ENCODE measurements around the gene EFNA3.
A peak's percentile ranks its signal among the peaks of the same experiment; 100 is the strongest.

The EFNA3 gene

DNA sequence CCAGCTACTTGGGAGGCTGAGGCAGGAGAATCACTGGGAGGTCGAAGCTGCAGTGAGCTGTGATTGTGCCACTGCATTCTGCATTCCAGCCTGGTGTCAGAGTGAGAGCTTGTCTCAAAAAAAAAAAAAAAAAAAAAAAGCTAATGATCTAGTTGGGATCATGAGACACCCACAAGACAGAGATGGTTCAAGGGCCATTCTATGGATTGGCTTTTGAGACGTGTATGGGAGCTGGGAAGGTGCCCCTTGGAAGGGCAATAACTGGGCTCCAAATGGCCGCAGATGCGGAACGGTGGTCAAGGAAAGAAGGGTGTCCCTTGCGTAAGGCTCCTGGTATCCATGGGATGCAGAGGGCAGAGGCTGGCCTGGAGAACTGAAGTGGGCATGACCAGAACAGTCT, 34.3 kb upstream of the EFNA3 start:
- Histone ChIP-seq H2AFZ (ENCODE audit: low read depth, low read length) (no peak overlapping the region), H2AK5ac (ENCODE audit: low read length, severe bottlenecking) (no peak overlapping the region), H2BK5ac (ENCODE audit: low read depth, low read length, poor library complexity, severe bottlenecking) (no peak overlapping the region), H3K4me3 (ENCODE audit: insufficient read depth in 1 of 2, low read depth in 1 of 2, low read length in 2 of 2) (no peak overlapping the region), H2BK12ac (ENCODE audit: low read length in 2 of 2) (peak overlapping the region in 1 of 2 experiments; percentile 59), H2BK15ac (ENCODE audit: low read depth, poor library complexity, severe bottlenecking) (no peak overlapping the region), H2BK120ac (ENCODE audit: low read depth, low read length) (no peak overlapping the region), H3K9ac (ENCODE audit: low read length) (peak overlapping the region; percentile 11), H3K14ac (ENCODE audit: low read length in 2 of 2) (no peak overlapping the region), H3K4ac (ENCODE audit: low read depth in 1 of 2, low read length in 2 of 2) (no peak overlapping the region), H3K4me1 (ENCODE audit: control insufficient read depth, insufficient read depth, low read depth, low read length) (peaks cover 15% of the 10 kb centered on the region), H3K9me3 (ENCODE audit: control insufficient read depth, low read length) (no peaks in the 10 kb centered on the region), H3K27me3 (ENCODE audit: control insufficient read depth in 1 of 2, insufficient read depth in 1 of 2, low read length in 2 of 2) (peaks cover 0 to 10% of the 10 kb centered on the region in 2 experiments), H3K23ac (ENCODE audit: low read length in 2 of 2) (no peak overlapping the region), H4K91ac (ENCODE audit: low read length) (no peak overlapping the region), H3K27ac (ENCODE audit: low read length, poor library complexity, severe bottlenecking) (no peak overlapping the region), H3K18ac (ENCODE audit: low read depth in 1 of 2, low read length in 2 of 2) (peak overlapping the region in 1 of 2 experiments; percentile 34), H3K4me2 (ENCODE audit: low read length, poor library complexity, severe bottlenecking) (no peak overlapping the region), H4K8ac (ENCODE audit: low read length) (no peak overlapping the region), H3K79me1 (replicated peaks; ENCODE audit: low read length, poor library complexity, severe bottlenecking) (no peaks in the 10 kb centered on the region), H3K36me3 (ENCODE audit: control insufficient read depth in 1 of 2, insufficient read depth in 2 of 2, low read depth in 1 of 2, low read length in 2 of 2) (no peaks in the 10 kb centered on the region)
- DNase-seq, result no peak
- 93% methylated on average over 6 of the region's 6 CpGs for whole genome bisulfite sequencing

DNA sequence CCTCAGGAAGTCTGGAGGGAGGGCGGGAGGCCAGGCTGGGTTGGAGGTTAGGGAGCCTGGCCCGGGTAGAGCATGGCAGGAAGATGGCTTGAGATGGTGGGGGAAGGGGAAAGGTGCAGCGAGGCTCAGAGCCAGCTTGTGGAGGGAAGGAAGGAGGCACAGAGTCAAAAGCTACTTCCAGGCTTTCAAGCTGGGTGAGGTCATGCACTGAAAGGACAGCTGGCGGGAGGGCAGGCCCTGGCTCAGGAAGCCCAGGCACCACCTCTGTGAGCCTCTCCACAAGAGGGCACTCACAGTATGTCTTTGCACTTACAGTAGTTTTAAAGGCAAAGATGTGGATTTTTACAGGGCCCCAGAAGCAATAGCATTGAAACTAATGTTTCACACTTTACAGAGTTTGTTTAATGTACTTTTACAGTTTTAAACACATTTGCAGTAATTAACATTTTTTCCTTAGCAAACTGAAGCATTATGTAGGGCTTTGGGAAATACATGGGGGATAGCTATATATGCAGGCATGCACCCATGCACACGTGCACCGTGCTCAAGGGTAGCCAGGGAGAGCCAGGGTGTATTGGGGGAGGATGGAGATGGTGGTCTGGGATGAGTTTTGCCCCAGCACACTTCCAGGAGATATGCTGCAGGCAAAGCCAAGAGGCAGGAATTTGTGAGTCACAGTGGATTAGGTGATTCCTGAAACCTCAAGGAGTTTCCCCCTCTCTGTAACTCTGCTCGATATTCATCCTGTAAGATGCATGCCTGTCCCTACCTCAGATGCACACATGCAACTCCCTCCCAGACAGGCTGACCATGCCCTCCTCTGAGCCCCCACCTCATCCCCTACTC, 33.6 kb upstream of the EFNA3 start:
- peak; percentile 86 for DNase-seq
- no peak overlapping the region for H2BK120ac ChIP-seq (ENCODE audit: low read depth, low read length)
- peak overlapping the region in 1 of 2 experiments; percentile 24 for H3K4ac ChIP-seq (ENCODE audit: low read depth in 1 of 2, low read length in 2 of 2)
- H3K4me1 ChIP-seq (ENCODE audit: control insufficient read depth, insufficient read depth, low read depth, low read length), result peaks cover 18% of the 10 kb centered on the region
- H2BK5ac ChIP-seq (ENCODE audit: low read depth, low read length, poor library complexity, severe bottlenecking), result no peak overlapping the region
- H3K9ac ChIP-seq (ENCODE audit: low read length), result peak overlapping the region; percentile 26
- H2AFZ ChIP-seq (ENCODE audit: low read depth, low read length), result peak overlapping the region; percentile 46
- peak overlapping the region in 1 of 2 experiments; percentile 59 for H2BK12ac ChIP-seq (ENCODE audit: low read length in 2 of 2)
- H4K8ac ChIP-seq (ENCODE audit: low read length), result peak overlapping the region; percentile 45
- no peaks in the 10 kb centered on the region for H3K9me3 ChIP-seq (ENCODE audit: control insufficient read depth, low read length)
- no peaks in the 10 kb centered on the region for H3K79me1 ChIP-seq (replicated peaks; ENCODE audit: low read length, poor library complexity, severe bottlenecking)
- peak overlapping the region in 1 of 2 experiments; percentile 34 for H3K18ac ChIP-seq (ENCODE audit: low read depth in 1 of 2, low read length in 2 of 2)
- no peak overlapping the region for H3K4me2 ChIP-seq (ENCODE audit: low read length, poor library complexity, severe bottlenecking)
- no peak overlapping the region for H4K91ac ChIP-seq (ENCODE audit: low read length)
- no peak overlapping the region for H3K27ac ChIP-seq (ENCODE audit: low read length, poor library complexity, severe bottlenecking)
- no peak overlapping the region for H2AK5ac ChIP-seq (ENCODE audit: low read length, severe bottlenecking)
- H3K23ac ChIP-seq (ENCODE audit: low read length in 2 of 2), result no peak overlapping the region
- H3K4me3 ChIP-seq (ENCODE audit: insufficient read depth in 1 of 2, low read depth in 1 of 2, low read length in 2 of 2), result no peak overlapping the region
- 51% methylated on average over 7 of the region's 7 CpGs for whole genome bisulfite sequencing
- H3K36me3 ChIP-seq (ENCODE audit: control insufficient read depth in 1 of 2, insufficient read depth in 2 of 2, low read depth in 1 of 2, low read length in 2 of 2), result no peaks in the 10 kb centered on the region
- no peak overlapping the region for H2BK15ac ChIP-seq (ENCODE audit: low read depth, poor library complexity, severe bottlenecking)
- peak overlapping the region in 1 of 2 experiments; percentile 73 for H3K14ac ChIP-seq (ENCODE audit: low read length in 2 of 2)
- H3K27me3 ChIP-seq (ENCODE audit: control insufficient read depth in 1 of 2, insufficient read depth in 1 of 2, low read length in 2 of 2), result peaks cover 0 to 10% of the 10 kb centered on the region in 2 experiments

DNA sequence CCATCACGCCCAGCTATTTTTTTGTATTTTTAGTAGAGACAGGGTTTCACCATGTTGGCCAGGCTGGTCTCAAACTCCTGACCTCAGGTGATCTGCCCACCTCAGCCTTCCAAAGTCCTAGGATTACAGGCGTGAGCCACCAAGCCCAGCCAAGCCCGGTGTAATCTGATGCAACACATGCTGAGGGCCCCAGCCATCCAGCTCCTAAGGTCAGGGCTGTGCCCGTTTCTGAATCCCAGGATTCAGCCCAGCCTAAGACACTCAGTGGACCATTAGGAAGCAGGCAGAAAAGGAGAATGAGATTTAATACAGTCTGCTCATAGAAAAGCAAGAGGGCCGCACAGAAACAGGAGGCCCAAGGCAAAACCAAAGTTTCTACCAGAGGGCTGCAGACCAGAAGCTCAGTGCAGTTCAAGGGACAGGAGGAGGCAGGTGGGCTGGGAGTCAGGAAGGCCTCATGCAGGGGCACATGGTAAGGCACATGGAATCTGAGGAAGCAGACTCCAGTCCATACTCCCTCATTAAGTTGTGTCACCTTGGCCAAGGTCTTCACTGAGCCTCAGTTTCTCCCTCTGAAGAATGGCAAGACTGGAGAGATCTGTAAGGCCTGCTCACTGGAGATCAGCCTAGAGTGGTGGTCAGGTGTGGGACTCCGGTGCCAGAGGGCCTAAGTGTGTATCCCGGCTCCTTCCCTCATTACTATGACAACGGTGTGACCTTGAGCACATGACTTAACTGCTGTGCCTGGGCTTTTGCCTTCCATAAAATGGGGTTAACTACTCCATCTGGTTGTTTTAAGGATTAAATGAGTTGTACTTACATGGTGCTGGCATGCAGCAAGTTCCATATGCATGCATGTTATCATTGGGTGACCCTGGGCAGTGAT, 29.9 kb upstream of the EFNA3 start:
- Histone ChIP-seq H2BK5ac (ENCODE audit: low read depth, low read length, poor library complexity, severe bottlenecking) (no peak overlapping the region), H3K27me3 (ENCODE audit: control insufficient read depth in 1 of 2, insufficient read depth in 1 of 2, low read length in 2 of 2) (no peaks in the 10 kb centered on the region), H3K23ac (ENCODE audit: low read length in 2 of 2) (no peak overlapping the region), H2BK120ac (ENCODE audit: low read depth, low read length) (no peak overlapping the region), H3K36me3 (ENCODE audit: control insufficient read depth in 1 of 2, insufficient read depth in 2 of 2, low read depth in 1 of 2, low read length in 2 of 2) (peaks cover 0 to 1% of the 10 kb centered on the region in 2 experiments), H3K4me2 (ENCODE audit: low read length, poor library complexity, severe bottlenecking) (no peak overlapping the region), H2BK15ac (ENCODE audit: low read depth, poor library complexity, severe bottlenecking) (no peak overlapping the region), H3K4me3 (ENCODE audit: insufficient read depth in 1 of 2, low read depth in 1 of 2, low read length in 2 of 2) (no peak overlapping the region), H2AFZ (ENCODE audit: low read depth, low read length) (no peak overlapping the region), H3K4ac (ENCODE audit: low read depth in 1 of 2, low read length in 2 of 2) (no peak overlapping the region), H3K27ac (ENCODE audit: low read length, poor library complexity, severe bottlenecking) (no peak overlapping the region), H2BK12ac (ENCODE audit: low read length in 2 of 2) (no peak overlapping the region), H3K4me1 (ENCODE audit: control insufficient read depth, insufficient read depth, low read depth, low read length) (peaks cover 30% of the 10 kb centered on the region), H3K9me3 (ENCODE audit: control insufficient read depth, low read length) (no peaks in the 10 kb centered on the region), H4K8ac (ENCODE audit: low read length) (no peak overlapping the region), H2AK5ac (ENCODE audit: low read length, severe bottlenecking) (no peak overlapping the region), H4K91ac (ENCODE audit: low read length) (no peak overlapping the region), H3K14ac (ENCODE audit: low read length in 2 of 2) (no peak overlapping the region), H3K79me1 (replicated peaks; ENCODE audit: low read length, poor library complexity, severe bottlenecking) (peaks cover 3% of the 10 kb centered on the region), H3K9ac (ENCODE audit: low read length) (peak overlapping the region; percentile 5), H3K18ac (ENCODE audit: low read depth in 1 of 2, low read length in 2 of 2) (no peak overlapping the region)
- 92% methylated on average over 8 of the region's 8 CpGs for WGBS
- no peak for DNase-seq
